HTR-8/SVneo (cell line): ENCODE data around the gene MAGEB17.
"Not testable (repeated sequence)": the region's sequence is repeated elsewhere in the genome, so short reads cannot be mapped to it uniquely, and the experiment has no call there.

Experiments used
- DNase-seq: peaks from one replicate; pipeline ENCODE4 v3.0.0; 2011; ENCODE audit warnings: low spot score, mixed read lengths; ENCODE audit not compliant: insufficient read length
- FAIRE-seq: peaks from 2 replicates; lab custom pipeline; 2011; peaks lifted over from hg19 to GRCh38; lab: Jason Lieb, UNC

Gene MAGEB17

GRCh38 chrX:16167181-16167580 is at the start of gene MAGEB17:
Gene MAGEB17, plus strand, starts transcription at chrX:16167481. Its CDS starts 2,902 bp downstream, at chrX:16170383.
- FAIRE-seq (no peak), DNase-seq (no peak)

- FAIRE-seq (no peak), DNase-seq (no peak)
These were observed 47.7 kb upstream of the MAGEB17 start for GRCh38 chrX:16119353-16120220.

GRCh38 chrX:16120431-16120830 is 46.9 kb upstream of the MAGEB17 start:
- DNase-seq (no peak), FAIRE-seq (no peak)

GRCh38 chrX:16123222-16123786 is 44.0 kb upstream of the MAGEB17 start, which contains the start of gene GRPR:
Gene GRPR, plus strand, starts transcription at chrX:16123565. Its CDS starts 389 bp downstream, at chrX:16123954.
- peak; percentile 82 for DNase-seq

GRCh38 chrX:16124201-16124600 is 43.1 kb upstream of the MAGEB17 start:
- FAIRE-seq (no peak), DNase-seq (no peak)

More at GRCh38 chrX:16123222-16123786, 44.0 kb upstream of the MAGEB17 start, which contains the start of gene GRPR:
- peak; percentile 67 for FAIRE-seq

- DNase-seq = no peak
These were observed 41.6 kb upstream of the MAGEB17 start for GRCh38 chrX:16125520-16126149.

GRCh38 chrX:16130707-16131106 is 36.6 kb upstream of the MAGEB17 start:
- no peak for DNase-seq
- FAIRE-seq = no peak

More at GRCh38 chrX:16125520-16126149, 41.6 kb upstream of the MAGEB17 start:
- peak; percentile 36 for FAIRE-seq

GRCh38 chrX:16134936-16135335 is 32.3 kb upstream of the MAGEB17 start:
- FAIRE-seq (no peak), DNase-seq (no peak)

GRCh38 chrX:16136080-16136479 is 31.2 kb upstream of the MAGEB17 start:
- no peak for DNase-seq
- FAIRE-seq = no peak

- FAIRE-seq (no peak), DNase-seq (no peak)
These were observed 29.7 kb upstream of the MAGEB17 start for GRCh38 chrX:16137416-16138107.

GRCh38 chrX:16138108-16138427 is 29.2 kb upstream of the MAGEB17 start:
- FAIRE-seq = no peak

GRCh38 chrX:16140448-16140847 is 26.8 kb upstream of the MAGEB17 start:
- FAIRE-seq = no peak
- no peak for DNase-seq

More at GRCh38 chrX:16138108-16138427, 29.2 kb upstream of the MAGEB17 start:
- no peak for DNase-seq

GRCh38 chrX:16140983-16141382 is 26.3 kb upstream of the MAGEB17 start:
- FAIRE-seq = no peak
- DNase-seq = no peak

GRCh38 chrX:16141422-16142245 is 25.6 kb upstream of the MAGEB17 start:
- FAIRE-seq (no peak), DNase-seq (no peak)

- FAIRE-seq = no peak
- no peak for DNase-seq
These were observed 25.1 kb upstream of the MAGEB17 start for GRCh38 chrX:16142246-16142558.

GRCh38 chrX:16143968-16144367 is 23.3 kb upstream of the MAGEB17 start:
- FAIRE-seq (no peak), DNase-seq (no peak)

GRCh38 chrX:16144420-16144819 is 22.9 kb upstream of the MAGEB17 start:
- DNase-seq (no peak), FAIRE-seq (no peak)

GRCh38 chrX:16145093-16145492 is 22.2 kb upstream of the MAGEB17 start:
- not testable (repeated sequence) for FAIRE-seq, DNase-seq

GRCh38 chrX:16145656-16146055 is 21.6 kb upstream of the MAGEB17 start:
- no peak for FAIRE-seq
- DNase-seq = no peak

GRCh38 chrX:16148896-16149295 is 18.4 kb upstream of the MAGEB17 start:
- FAIRE-seq (no peak), DNase-seq (no peak)
